A549 (cell line): ENCODE data around the gene LHFPL2.

ENCODE experiments used
- BHLHE40 ChIP-seq: IDR thresholded peaks from 2 replicates; pipeline ENCODE4 v1.6.1; 2012; ENCODE audit warnings: low read depth, low read length, inconsistent platforms
- CEBPB ChIP-seq, 2 experiments: fragments of >200 bp in 1 of 2; sonication (Bioruptor Twin) in 1 of 2; formaldehyde crosslinking in 1 of 2; IDR thresholded peaks; 2 replicates each; pipeline ENCODE4 v1.6.1; 2012 to 2016
- CTCF ChIP-seq: fragments of >200 bp; sonication (Bioruptor Twin); formaldehyde crosslinking; IDR thresholded peaks from 3 replicates; pipeline ENCODE4 v1.5.1; 2016
- ESRRA ChIP-seq: fragments of 150-350 bp; IDR thresholded peaks from 2 replicates; pipeline ENCODE4 v1.6.1; 2014; ENCODE audit warnings: mild to moderate bottlenecking, low read length, borderline replicate concordance
- MYC ChIP-seq: IDR thresholded peaks from 2 replicates; pipeline ENCODE4 v1.6.1; 2012; ENCODE audit warnings: mild to moderate bottlenecking, inconsistent platforms, low read length, improper control_type of control experiment, borderline replicate concordance
- POLR2A ChIP-seq: IDR thresholded peaks from 2 replicates; pipeline ENCODE4 v1.6.1; 2012; ENCODE audit warnings: mild to moderate bottlenecking, low read length
- RAD21 ChIP-seq, 2 experiments: fragments of >200 bp in 1 of 2; sonication (Bioruptor Twin) in 1 of 2; formaldehyde crosslinking in 1 of 2; IDR thresholded peaks in 1 of 2; conservative IDR thresholded peaks in 1 of 2; 2 replicates in 1 of 2; 3 replicates in 1 of 2; pipeline ENCODE4 v1.6.1; 2012 to 2018; ENCODE audit warnings: inconsistent platforms in 1 of 2
- RFX5 ChIP-seq: fragments of 450-650 bp; IDR thresholded peaks from 2 replicates; pipeline ENCODE4 v1.7.1; 2014; ENCODE audit warnings: antibody characterized with exemption, mild to moderate bottlenecking, moderate library complexity
- ZC3H11A ChIP-seq: fragments of 450-650 bp; IDR thresholded peaks from 2 replicates; pipeline ENCODE4 v1.6.1; 2014; ENCODE audit warnings: antibody characterized with exemption, mild to moderate bottlenecking

DNA sequence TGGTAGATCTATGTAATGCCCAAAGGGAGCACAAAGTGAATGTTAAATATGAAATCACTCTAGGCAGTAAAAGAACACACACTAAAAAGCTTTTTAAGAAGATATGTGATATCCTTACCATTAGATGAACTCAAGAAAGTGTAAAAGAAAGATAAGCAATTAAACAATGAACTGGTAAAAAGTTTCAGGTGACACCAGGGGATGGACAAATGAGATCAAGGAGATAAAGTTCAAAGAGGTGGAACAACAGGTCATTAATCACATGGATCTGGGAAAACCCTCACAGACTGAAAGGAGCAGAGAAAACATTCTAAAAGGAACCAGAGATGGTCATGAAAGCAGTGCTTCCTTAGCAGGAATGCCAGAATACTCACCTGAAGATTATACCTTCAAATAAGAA is 40.7 kb downstream of the LHFPL2 start:
- no peak for TF ChIP-seq RAD21 (conservative IDR thresholded peaks at IDR 0.05 in 1 of 2, IDR thresholded peaks at IDR 0.05 in 1 of 2)
- TF ChIP-seq CTCF: no peak
- no peak for TF ChIP-seq POLR2A
- no peak for TF ChIP-seq CEBPB (IDR thresholded peaks at IDR 0.05)
- no peak for TF ChIP-seq BHLHE40
- TF ChIP-seq RFX5: no peak
- TF ChIP-seq MYC: no peak
- TF ChIP-seq ZC3H11A: no peak
- TF ChIP-seq ESRRA: no peak
